OCI-LY7 (cell line): ENCODE data around the gene PRR35. TPM values are rescaled to one million over a fixed set of nuclear protein-coding genes. Genes with fewer than 3 reads are reported as not detected.

Source experiments
- BruUV-seq: library from RNA; stranded (reverse); fragments of 400-500 nt; replicated peaks from 2 replicates; lab custom pipeline; 2021; lab: Mats Ljungman, UMichigan
- CTCF ChIA-PET: fragments of 300-600 bp; sonication (Branson Sonifier 250); formaldehyde crosslinking; loops from one replicate; lab custom pipeline; 2022; ENCODE audit warnings: antibody characterized with exemption; ENCODE audit not compliant: unreplicated experiment; lab: Charles Lee
- POLR2A ChIA-PET: fragments of 300-600 bp; sonication (Branson Sonifier 250); formaldehyde crosslinking; loops from one replicate; lab custom pipeline; 2022; ENCODE audit warnings: antibody characterized with exemption; lab: Charles Lee
- DNase-seq: peaks from one replicate; pipeline ENCODE4 v3.0.0-alpha.2; 2015; ENCODE audit warnings: low spot score
- H2AFZ ChIP-seq: fragments of 200-600 bp; sonication (generic), shearing (Covaris generic); 2 replicates; pipeline ENCODE4 v1.6.1; 2014; ENCODE audit warnings: mild to moderate bottlenecking, antibody characterized with exemption, low read length, moderate library complexity
- H3K27ac ChIP-seq: fragments of 200-600 bp; sonication (generic); 2 replicates; pipeline ENCODE4 v1.5.1; 2014; ENCODE audit warnings: mixed run types, low read depth, mild to moderate bottlenecking, moderate library complexity, low read length, inconsistent platforms; ENCODE audit not compliant: poor library complexity, severe bottlenecking
- H3K36me3 ChIP-seq: fragments of 200-600 bp; sonication (generic); 2 replicates; pipeline ENCODE4 v1.6.1; 2014; ENCODE audit warnings: mild to moderate bottlenecking, antibody characterized with exemption, low read length, moderate library complexity, mixed read lengths; ENCODE audit not compliant: insufficient read depth
- H3K4me1 ChIP-seq: fragments of 200-600 bp; sonication (generic); 2 replicates; pipeline ENCODE4 v1.5.1; 2014; ENCODE audit warnings: mild to moderate bottlenecking, low read length; ENCODE audit not compliant: insufficient read depth, poor library complexity, severe bottlenecking
- H3K4me2 ChIP-seq: fragments of 200-600 bp; sonication (generic); 2 replicates; pipeline ENCODE4 v1.6.1; 2014; ENCODE audit warnings: mild to moderate bottlenecking, low read length
- H3K4me3 ChIP-seq: fragments of 200-600 bp; sonication (generic); 2 replicates; pipeline ENCODE4 v1.5.1; 2014; ENCODE audit warnings: mild to moderate bottlenecking, low read depth, low read length; ENCODE audit not compliant: poor library complexity, severe bottlenecking
- H3K79me2 ChIP-seq: fragments of 200-600 bp; sonication (generic); 2 replicates; pipeline ENCODE4 v1.6.1; 2016; ENCODE audit warnings: low read depth, mild to moderate bottlenecking, low read length, moderate library complexity, mixed read lengths; ENCODE audit not compliant: insufficient read depth
- H3K9me2 ChIP-seq: fragments of 200-600 bp; sonication (generic); 2 replicates; pipeline ENCODE4 v1.6.1; 2016; ENCODE audit warnings: mild to moderate bottlenecking, low read length, mixed read lengths; ENCODE audit not compliant: insufficient read depth
- H3K9me3 ChIP-seq: fragments of 200-600 bp; sonication (generic); 2 replicates; pipeline ENCODE4 v1.6.1; 2014; ENCODE audit warnings: mild to moderate bottlenecking, mixed run types, low read length, mixed read lengths
- H4K20me1 ChIP-seq: fragments of 200-600 bp; sonication (generic); 2 replicates; pipeline ENCODE4 v1.6.1; 2014; ENCODE audit warnings: mild to moderate bottlenecking, antibody characterized with exemption, low read length, moderate library complexity, mixed read lengths; ENCODE audit not compliant: insufficient read depth
- CTCF ChIP-seq: fragments of 200-600 bp; sonication (generic); conservative IDR thresholded peaks from 2 replicates; pipeline ENCODE4 v1.5.1; 2014; ENCODE audit warnings: mild to moderate bottlenecking, antibody characterized with exemption, low read length, moderate library complexity, mixed read lengths
- EZH2phosphoT487 ChIP-seq: fragments of 200-600 bp; sonication (generic); IDR thresholded peaks from 2 replicates; pipeline ENCODE4 v1.6.1; 2018; ENCODE audit warnings: low read depth, borderline replicate concordance, mild to moderate bottlenecking, mixed run types, antibody characterized with exemption, low read length, moderate library complexity, mixed read lengths
- intact Hi-C: fragments of 100-400 bp; cut with micrococcal nuclease; formaldehyde crosslinking; loops from one replicate; pipeline ENCODE4 v1.10.0; 2022; ENCODE audit not compliant: unreplicated experiment
- total RNA-seq, 2 experiments: library from RNA; depleted of rRNA in 1 of 2; stranded (reverse); fragments of >200 nt in 1 of 2; shearing (Covaris generic) in 1 of 2; gene quantifications; 2 replicates each; pipeline ENCODE4 v1.2.3, GENCODE V29; 2014 to 2022

PRR35 gene
- total RNA-seq, 2 experiments from 2014 or later, result not detected

DNA sequence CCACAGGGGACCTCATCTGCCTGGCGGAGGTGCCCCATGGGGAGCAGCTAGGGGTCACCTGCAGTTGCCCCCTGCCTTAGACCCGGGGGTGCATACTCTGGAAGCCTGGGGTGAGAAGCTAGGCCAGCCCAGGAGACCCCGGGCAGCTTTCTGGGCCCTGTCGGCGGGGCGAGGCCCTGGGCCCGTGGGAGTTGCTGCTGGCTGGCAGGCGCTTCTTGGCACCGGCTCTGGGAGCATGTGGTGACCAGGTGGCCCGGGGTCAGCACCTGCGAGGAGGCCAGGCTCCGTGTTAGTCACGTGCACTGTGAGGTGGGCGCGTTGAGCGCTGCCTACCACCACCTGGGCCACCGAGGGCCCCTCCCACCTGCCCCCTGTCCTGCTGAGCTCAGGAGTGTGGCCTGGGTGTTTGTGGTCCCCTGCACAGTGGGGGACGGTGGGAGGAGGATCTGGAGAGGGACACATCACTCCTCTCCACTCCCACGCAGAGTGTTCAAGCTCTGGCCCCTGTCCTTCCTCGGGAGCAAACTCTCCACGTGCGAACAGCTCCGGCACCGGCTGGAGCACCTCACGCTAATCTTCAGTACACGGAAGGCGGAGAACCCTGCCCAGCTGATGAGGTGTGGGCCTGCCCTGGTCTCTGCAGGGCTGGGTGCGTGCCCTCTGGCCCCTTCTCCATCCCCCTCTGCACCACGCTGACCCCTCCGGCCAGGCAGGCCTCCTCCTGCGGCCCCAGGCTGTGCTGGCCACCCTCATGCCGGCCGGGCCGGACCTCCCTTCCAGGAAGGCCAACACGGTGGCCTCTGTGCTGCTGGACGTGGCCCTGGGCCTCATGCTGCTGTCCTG, 15.4 kb downstream of the PRR35 start:
- Histone ChIP-seq H3K79me2 (peaks cover 1% of the 10 kb centered on the region; the same call in 1 of the 2 replicates), H3K4me3 (no peak overlapping the region), H3K4me2 (no peak overlapping the region), H3K9me3 (no peaks in the 10 kb centered on the region), H4K20me1 (no peaks in the 10 kb centered on the region), H2AFZ (no peak overlapping the region), H3K4me1 (peaks cover 16% of the 10 kb centered on the region), H3K9me2 (no peaks in the 10 kb centered on the region), H3K27ac (no peak overlapping the region), H3K36me3 (peaks cover 4% of the 10 kb centered on the region; the same call in 1 of the 2 replicates)
- ChIA-PET CTCF (no interaction called here), POLR2A (no interaction called here)
- no peak for TF ChIP-seq EZH2phosphoT487
- no peak for TF ChIP-seq CTCF
- BruUV-seq, result no TSS peak
- intact Hi-C loops, result no loop called here
- DNase-seq, result no peak

DNA sequence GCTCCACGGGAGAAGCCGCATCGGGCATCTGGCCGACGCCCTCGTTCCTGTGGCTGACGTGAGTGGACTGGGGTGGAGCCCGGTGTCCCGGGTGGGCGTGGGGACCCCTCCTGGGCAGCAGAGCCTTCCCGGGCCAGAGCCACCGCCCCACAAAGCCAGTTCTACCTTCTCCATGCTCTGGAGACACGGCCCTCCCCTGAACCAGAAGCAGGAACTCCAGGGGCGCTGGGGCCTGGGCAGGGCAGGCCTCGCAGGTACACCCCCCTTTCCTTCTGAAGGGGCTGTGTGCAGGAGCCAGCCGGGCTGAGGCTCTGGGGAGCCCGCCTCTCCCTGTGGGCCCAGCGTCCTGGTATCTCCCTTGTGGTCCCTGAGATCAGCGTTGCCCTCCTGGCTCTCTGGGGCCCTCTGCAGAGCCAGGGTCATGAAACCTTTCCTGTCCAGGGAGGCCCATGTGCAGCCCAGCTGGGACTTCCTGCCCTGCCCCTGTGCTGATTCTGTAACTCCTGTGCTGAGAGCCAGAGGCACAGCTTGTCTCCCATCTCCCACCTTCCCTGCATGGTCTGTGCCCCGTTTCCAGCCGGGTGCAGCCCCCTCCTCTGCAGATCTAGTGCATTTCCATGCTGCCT, 16.1 kb downstream of the PRR35 start:
- H3K79me2 ChIP-seq, result no peaks in the 10 kb centered on the region
- no peak overlapping the region for H2AFZ ChIP-seq
- ChIA-PET CTCF (interaction anchor here (0.6 kb wide), 1 partner anchor 140 kb away, joined by 12 read pairs; no protein-coding TSS in a partner anchor), POLR2A (no interaction called here)
- H4K20me1 ChIP-seq, result no peaks in the 10 kb centered on the region
- no peak overlapping the region for H3K27ac ChIP-seq
- BruUV-seq, result no TSS peak
- intact Hi-C loops, result no loop called here
- H3K4me2 ChIP-seq, result no peak overlapping the region
- H3K9me2 ChIP-seq, result no peaks in the 10 kb centered on the region
- no peak for TF ChIP-seq CTCF
- TF ChIP-seq EZH2phosphoT487, result no peak
- H3K9me3 ChIP-seq, result no peaks in the 10 kb centered on the region
- peaks cover 10% of the 10 kb centered on the region for H3K4me1 ChIP-seq
- no peak overlapping the region for H3K4me3 ChIP-seq
- H3K36me3 ChIP-seq, result peaks cover 4% of the 10 kb centered on the region; the same call in 1 of the 2 replicates
- DNase-seq, result no peak
